SK-N-MC (cell line): ENCODE measurements around the gene TRPM4.

Experiments
- EZH2 ChIP-seq: fragments of 200-600 bp; sonication (generic); IDR thresholded peaks from one replicate; pipeline ENCODE4 v1.6.1; 2017; ENCODE audit warnings: antibody characterized with exemption
- POLR2AphosphoS5 ChIP-seq: IDR thresholded peaks from 2 replicates; pipeline ENCODE4 v1.6.1; 2012; ENCODE audit warnings: mild to moderate bottlenecking, low read depth, low read length, borderline replicate concordance

- TF ChIP-seq EZH2: no peak
- TF ChIP-seq POLR2AphosphoS5: no peak
Observed at GRCh38 chr19:49113762-49114629, 43.6 kb upstream of the TRPM4 start, which contains the start of gene LIN7B.
